MG63 (cell line): Measurements from ENCODE around the gene SFN. TPM values are rescaled to one million over a fixed set of nuclear protein-coding genes. Genes with fewer than 3 reads are reported as not detected.

Experiments
- total RNA-seq: library from RNA; depleted of rRNA; stranded (reverse); fragments of >200 nt; shearing (Covaris generic); gene quantifications from 2 replicates; pipeline ENCODE4 v1.2.3, GENCODE V29; 2014; ENCODE audit warnings: low replicate concordance; rRNA removed

SFN gene
- total RNA-seq, 1 experiment from 2014 or later: not detected

Other genes with a start within 250 kb of the SFN start
- 5.5 and 14.6 TPM in 2 replicates for gene ARID1A, start 167.1 kb upstream of the SFN start, total RNA-seq
- 10.5 and 11.7 TPM in 2 replicates for gene PIGV, start 75.2 kb upstream of the SFN start, total RNA-seq
- 3.5 and 12.7 TPM in 2 replicates for gene ZDHHC18, start 36.5 kb upstream of the SFN start, total RNA-seq
- gene GPN2, start 27.1 kb downstream of the SFN start, total RNA-seq: 10.0 and 13.0 TPM in 2 replicates
- 12.2 and 15.6 TPM in 2 replicates for gene GPATCH3, start 37.3 kb downstream of the SFN start, total RNA-seq
- not detected in 2 replicates for gene NR0B2, start 50.8 kb downstream of the SFN start, total RNA-seq
- gene NUDC, start 58.6 kb downstream of the SFN start, total RNA-seq: 19.1 and 33.9 TPM in 2 replicates
- gene KDF1, start 97.3 kb downstream of the SFN start, total RNA-seq: not detected in 2 replicates
- gene TRNP1, start 130.5 kb downstream of the SFN start, total RNA-seq: 4.7 and 8.8 TPM in 2 replicates
- 0.86 and 2.4 TPM in 2 replicates for gene TENT5B, start 149.7 kb downstream of the SFN start, total RNA-seq